GM19193 (cell line): Measurements from ENCODE around the gene CEP20.

ENCODE experiments used
- POLR2A ChIP-seq: IDR thresholded peaks from 4 replicates; pipeline ENCODE4 v1.6.1; 2011; ENCODE audit not compliant: insufficient read depth, insufficient read length; ENCODE audit errors: extremely low read depth

Gene CEP20

GRCh38 chr16:15830832-15831451, 57.5 kb downstream of the CEP20 start:
- no peak for TF ChIP-seq POLR2A

DNA sequence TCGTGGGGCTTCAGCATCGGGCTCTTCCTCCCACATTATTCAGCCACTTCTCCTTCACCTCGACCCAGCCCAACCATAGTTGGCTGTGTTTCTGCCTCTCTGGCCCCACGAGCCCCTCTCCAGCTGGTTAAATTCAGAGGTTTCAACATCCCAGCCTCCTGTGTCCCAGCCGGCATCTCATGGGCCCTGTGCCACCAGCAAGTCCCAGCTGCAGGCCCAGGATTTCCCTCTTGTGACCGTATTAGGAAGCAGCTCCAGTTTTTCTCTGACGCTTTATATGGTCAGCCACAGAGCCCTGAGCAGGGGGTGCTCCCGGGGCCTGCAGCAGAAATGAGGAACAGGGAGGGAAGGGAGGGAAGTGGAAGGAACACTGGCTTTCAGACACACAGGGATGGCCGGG, 58.9 kb downstream of the CEP20 start:
- TF ChIP-seq POLR2A: no peak

DNA sequence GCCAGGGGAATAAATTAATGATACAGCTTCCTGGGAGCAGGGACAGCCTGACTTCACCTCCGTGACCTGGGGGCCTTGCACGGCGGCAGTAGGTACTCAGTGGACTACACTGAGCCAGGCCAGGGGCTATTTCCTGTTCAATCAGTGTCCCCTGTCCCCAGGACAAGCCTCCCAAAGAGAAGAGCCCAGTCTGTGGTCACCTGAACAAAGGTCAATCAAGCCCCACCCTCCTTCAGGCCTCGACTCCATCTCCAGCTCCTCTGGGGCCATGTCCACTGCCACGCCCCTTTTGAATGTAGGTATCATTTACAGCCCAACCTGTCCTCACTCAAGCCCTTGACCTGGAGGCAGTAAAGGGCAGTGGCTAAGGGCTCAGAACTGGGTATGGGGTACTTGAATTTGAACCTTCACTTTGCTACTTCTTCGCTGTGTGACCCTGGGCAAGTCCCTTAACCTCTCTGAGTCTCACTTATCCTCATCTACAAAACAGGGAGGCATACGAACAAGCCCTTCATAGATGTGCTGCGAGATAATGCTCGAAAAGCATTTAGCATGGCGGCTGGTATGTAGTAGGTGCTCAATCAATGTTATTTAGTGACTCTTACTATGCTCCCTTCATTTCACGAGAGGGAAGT, 60.6 kb downstream of the CEP20 start:
- no peak for TF ChIP-seq POLR2A

GRCh38 chr16:15827299-15827698, 61.1 kb downstream of the CEP20 start:
- no peak for TF ChIP-seq POLR2A

DNA sequence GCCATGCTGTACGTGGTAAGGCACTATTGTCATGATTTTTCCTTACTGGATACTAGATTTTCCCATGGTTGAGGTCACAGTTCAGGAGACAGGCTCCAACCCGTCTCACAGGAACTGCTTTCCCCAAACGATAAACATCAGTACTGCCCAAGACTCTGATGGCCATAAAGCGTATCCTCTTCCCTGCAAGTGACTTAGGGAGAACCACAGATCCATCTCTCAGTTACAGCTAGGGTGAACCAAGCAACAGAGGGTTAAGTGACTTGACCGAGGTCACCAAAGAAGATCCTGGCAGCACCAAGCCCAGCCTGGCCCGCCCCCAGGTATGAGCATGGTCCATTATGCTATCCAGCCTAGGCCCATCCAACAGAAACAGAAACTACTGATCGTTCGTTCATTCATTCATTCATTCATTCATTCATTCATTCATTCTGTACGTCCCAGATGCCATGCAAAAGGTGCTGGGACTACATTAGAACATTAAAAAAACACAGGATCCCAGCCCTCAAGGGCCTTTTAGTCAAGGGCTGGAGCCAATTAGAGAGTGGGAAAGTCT, 62.6 kb downstream of the CEP20 start:
- TF ChIP-seq POLR2A: no peak

DNA sequence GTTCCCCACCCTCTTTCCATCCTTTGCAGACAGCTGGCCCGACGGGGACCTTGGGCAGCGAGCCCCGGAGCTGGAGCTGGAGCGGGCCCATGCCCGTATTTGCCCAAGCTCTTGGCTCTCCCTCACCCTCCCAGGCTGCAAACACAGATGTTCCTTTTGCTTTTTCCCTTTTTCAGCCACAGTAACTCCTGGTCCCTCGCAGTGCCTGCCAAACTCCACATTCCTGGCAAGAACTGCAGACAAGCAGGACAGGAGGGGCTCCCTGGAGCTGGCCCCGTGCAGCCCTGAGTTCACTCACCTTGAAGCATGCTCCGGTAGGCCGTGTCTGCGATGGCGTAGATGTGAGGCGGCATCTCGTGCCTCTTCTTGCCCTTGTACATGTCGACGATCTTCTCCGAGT, 65.4 kb downstream of the CEP20 start:
- TF ChIP-seq POLR2A: no peak

- TF ChIP-seq POLR2A: no peak
Observed at GRCh38 chr16:15820837-15821236, 67.6 kb downstream of the CEP20 start.

GRCh38 chr16:15819046-15819445, 69.4 kb downstream of the CEP20 start:
- TF ChIP-seq POLR2A: no peak

DNA sequence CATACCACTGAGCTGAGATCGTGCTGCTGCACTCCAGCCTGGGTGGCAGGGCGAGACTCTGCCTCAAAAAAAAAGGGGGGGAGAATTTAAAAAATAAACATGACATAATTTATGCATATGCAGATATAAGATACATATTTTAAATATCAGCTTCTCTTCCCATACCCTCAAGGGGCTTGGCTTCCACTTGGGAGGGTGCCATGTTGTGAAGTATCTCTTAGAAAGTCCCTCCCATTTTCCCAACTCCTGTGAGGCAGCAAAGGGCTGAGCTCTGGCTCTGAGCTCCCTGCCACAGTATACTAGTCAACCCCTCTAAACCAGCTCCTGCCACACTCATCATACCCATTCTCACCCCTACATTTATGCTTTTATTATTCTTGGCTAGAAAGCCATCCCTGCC, 71.0 kb downstream of the CEP20 start:
- TF ChIP-seq POLR2A: no peak

GRCh38 chr16:15816228-15816627, 72.2 kb downstream of the CEP20 start:
- TF ChIP-seq POLR2A: no peak
